ENCODE results near the gene ST6GALNAC3.

DNA sequence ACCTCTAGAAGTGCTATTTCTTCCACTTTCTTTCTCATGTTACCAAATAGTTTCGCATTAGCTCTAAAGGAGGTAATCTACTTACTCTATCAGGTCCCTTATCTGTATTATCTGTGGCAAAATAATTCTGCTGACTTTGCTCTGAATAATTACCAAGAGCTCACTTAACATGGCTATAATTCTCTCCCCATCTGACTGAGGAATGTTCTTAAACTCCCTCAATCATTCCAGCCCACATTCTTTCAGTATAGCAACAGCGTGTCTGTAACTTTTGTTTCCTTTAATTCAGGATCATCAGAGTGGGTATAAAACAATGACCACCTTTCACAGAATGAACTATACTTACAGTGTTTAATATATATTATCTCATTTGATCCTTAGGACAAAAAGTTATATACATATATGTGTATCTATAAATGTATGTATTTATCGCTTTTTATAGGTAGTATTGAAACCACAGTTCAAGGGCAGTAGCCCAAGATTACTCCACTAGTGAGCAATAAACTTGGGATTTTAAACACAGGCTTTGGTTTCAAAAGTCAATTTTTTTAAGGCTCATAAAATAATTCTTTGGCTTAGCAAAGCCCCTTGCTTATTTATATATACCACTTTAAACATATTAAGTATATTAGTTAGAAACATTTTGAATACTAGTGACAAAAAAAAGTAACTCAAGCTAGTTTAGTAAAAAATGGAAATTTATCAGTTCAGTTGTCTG is 36.1 kb upstream of the ST6GALNAC3 start:
- TF ChIP-seq, protein P1, sequence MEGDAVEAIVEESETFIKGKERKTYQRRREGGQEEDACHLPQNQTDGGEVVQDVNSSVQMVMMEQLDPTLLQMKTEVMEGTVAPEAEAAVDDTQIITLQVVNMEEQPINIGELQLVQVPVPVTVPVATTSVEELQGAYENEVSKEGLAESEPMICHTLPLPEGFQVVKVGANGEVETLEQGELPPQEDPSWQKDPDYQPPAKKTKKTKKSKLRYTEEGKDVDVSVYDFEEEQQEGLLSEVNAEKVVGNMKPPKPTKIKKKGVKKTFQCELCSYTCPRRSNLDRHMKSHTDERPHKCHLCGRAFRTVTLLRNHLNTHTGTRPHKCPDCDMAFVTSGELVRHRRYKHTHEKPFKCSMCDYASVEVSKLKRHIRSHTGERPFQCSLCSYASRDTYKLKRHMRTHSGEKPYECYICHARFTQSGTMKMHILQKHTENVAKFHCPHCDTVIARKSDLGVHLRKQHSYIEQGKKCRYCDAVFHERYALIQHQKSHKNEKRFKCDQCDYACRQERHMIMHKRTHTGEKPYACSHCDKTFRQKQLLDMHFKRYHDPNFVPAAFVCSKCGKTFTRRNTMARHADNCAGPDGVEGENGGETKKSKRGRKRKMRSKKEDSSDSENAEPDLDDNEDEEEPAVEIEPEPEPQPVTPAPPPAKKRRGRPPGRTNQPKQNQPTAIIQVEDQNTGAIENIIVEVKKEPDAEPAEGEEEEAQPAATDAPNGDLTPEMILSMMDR (IDR thresholded peaks at IDR 0.05), result no peak
- no peak for TF ChIP-seq EP300 (IDR thresholded peaks at IDR 0.05)
